ENCODE data around the gene TSSK2.
"Not testable (repeated sequence)": the region's sequence is repeated elsewhere in the genome, so short reads cannot be mapped to it uniquely, and the experiment has no call there.

Gene TSSK2

DNA sequence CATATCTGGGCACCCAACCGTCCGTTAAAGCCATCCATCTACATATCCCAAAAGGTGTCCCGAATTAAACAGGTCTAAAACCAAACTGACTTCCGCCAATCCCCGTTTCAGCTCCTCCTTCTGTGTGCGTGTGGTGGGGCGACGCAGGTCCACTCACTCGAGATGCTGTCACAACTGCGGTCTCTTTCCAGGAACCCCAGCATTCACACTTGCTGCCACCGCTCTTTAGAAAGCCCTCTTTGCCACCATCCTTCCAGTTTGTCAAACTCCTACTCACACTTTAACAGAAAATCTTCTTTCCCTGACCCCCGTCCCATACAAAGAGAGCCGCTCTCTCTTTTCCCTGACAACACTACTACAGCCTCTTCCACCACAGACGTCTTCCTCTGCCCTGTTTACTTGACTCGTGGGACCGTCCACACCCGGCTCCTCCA lies 12.9 kb downstream of the TSSK2 start:
- no peak for DNase-seq (ENCODE audit: low read depth in 1 of 2, low spot score in 1 of 2)
- in situ Hi-C loops (cut with HindIII; ENCODE audit: low pct_unique_long_range_greater_than_20kb, low sequenced_read_pairs), result no loop called here
- no peak for TF ChIP-seq JUND (IDR thresholded peaks at IDR 0.05; ENCODE audit: low read depth)

DNA sequence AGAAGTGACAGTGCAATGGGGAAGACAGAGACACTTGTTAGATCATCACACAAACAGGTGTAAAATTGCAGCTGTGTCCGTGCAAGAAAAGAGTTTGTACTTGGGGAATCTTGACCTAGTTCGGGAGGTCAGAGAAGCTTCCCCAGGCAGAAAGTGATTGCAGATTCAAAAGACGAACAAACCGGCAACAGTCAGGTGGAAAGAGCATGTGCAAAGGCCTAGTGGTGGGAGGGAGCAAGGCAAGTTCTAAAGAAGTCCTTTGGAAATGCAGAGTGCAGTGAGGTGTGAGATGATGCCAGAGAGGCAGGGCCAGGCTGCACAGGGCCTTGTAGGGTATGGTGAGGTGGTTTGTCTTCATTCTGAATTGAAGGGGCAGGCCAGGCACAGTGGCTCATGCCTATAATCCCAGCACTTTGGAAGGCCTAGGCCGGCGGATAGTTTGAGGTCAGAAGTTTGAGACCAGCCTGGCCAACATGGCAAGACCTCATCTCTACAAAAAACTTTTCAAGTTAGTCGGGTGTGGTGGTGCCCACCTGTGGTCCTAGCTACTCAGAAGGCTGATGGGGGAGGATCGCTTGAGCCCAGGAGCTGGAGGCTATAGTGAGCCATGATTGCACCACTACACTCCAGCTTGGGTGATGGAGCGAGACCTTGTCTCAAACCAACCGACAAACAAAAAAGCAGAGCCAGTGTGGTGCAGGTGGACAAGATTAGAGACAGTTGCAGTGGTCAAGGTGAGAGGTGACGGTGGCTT lies 15.3 kb downstream of the TSSK2 start:
- no peak for TF ChIP-seq JUND (IDR thresholded peaks at IDR 0.05; ENCODE audit: low read depth)
- no peak for DNase-seq (ENCODE audit: low read depth in 1 of 2, low spot score in 1 of 2)

DNA sequence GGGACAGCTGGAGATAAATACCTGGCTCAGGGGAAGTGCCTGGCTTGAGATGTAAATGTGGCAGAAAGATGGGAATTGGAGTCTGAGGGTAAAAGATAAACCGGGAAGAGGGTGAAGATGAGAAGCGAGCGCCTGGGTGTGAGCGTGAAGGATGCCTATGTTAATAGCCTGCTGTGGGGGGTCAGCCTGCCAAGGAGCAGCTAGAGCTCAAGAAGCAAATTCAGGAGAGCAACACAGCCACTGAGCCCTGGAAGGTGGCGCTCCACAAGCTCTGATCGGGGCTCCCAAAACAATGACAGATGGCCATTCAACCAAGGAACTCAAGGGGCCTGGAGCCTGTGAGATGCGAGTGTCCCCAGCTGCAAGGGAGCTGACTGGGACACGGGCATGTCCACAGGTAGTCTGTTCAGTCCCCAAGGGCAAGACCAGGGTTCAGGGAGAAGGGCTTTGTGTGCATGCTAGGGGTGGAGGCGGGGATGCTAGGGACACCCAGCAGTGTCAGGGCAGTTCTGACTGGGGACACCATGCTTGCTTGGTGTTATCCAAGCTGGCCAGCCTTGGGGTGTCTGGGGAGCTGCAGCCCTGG lies 16.2 kb downstream of the TSSK2 start:
- in situ Hi-C loops (cut with HindIII; ENCODE audit: low pct_unique_long_range_greater_than_20kb, low sequenced_read_pairs), result no loop called here
- no peak for TF ChIP-seq JUND (IDR thresholded peaks at IDR 0.05; ENCODE audit: low read depth)
- no peak for DNase-seq (ENCODE audit: low read depth in 1 of 2, low spot score in 1 of 2)

More for the DNA sequence above, 15.3 kb downstream of the TSSK2 start:
- in situ Hi-C loops (cut with HindIII; ENCODE audit: low pct_unique_long_range_greater_than_20kb, low sequenced_read_pairs), result no loop called here

GRCh38 chr22:19148417-19149046 lies 17.4 kb downstream of the TSSK2 start:
- TF ChIP-seq JUND (IDR thresholded peaks at IDR 0.05; ENCODE audit: low read depth), result no peak
- in situ Hi-C loops (cut with HindIII; ENCODE audit: low pct_unique_long_range_greater_than_20kb, low sequenced_read_pairs), result no loop called here
- no peak for DNase-seq (ENCODE audit: low read depth in 1 of 2, low spot score in 1 of 2)

DNA sequence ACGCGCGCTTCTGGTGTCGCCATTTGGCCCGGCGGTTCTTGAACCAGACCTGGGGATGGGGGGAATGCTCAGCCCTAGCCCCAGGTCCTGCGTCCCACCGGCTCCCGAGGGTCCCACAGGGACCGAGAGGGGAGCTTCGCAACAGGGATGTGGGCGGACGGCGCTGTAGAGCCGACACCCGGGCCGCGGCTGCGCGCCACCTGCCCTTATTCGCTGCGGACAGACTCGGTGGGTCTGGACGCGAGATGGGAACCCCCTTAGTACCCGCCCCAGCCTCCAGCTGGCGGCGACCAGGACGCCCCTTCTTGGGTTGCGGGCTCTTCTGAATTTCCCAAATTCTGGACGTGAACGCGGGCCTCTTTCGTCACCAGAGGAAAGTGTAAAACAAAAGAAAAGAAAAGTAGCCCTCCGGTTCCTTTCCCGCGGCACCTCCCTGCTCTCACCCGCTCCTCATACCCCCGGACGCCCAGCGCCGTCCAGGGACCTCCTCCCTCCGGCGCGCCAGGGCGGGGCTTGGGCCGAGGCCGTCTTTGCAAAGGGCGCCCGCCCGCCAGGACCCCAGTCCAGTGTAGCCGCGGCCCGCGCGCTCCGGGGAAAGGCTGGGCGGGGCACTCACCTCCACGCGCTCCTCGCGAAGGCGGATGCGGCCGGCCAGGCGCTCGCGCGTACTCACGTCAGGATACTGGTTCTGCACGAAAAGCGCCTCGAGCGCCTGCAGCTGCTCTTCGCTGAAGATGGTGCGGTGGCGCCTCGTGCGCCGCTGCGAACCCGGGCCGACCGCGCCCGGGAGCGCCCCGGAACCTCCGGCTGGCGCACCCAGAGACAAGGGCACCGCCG lies 18.2 kb downstream of the TSSK2 start:
- DNase-seq (ENCODE audit: low read depth in 1 of 2, low spot score in 1 of 2), result no peak
- in situ Hi-C loops (cut with HindIII; ENCODE audit: low pct_unique_long_range_greater_than_20kb, low sequenced_read_pairs), result no loop called here
- TF ChIP-seq JUND (IDR thresholded peaks at IDR 0.05; ENCODE audit: low read depth), result no peak

- in situ Hi-C loops (cut with HindIII; ENCODE audit: low pct_unique_long_range_greater_than_20kb, low sequenced_read_pairs), result no loop called here
- no peak for DNase-seq (ENCODE audit: low read depth in 1 of 2, low spot score in 1 of 2)
- no peak for TF ChIP-seq JUND (IDR thresholded peaks at IDR 0.05; ENCODE audit: low read depth)
Measured at GRCh38 chr22:19149991-19150390, 18.9 kb downstream of the TSSK2 start, which contains the start of gene GSC2. Gene GSC2, minus strand, starts transcription at chr22:19150292. Its CDS starts 9 bp downstream, at chr22:19150283.

DNA sequence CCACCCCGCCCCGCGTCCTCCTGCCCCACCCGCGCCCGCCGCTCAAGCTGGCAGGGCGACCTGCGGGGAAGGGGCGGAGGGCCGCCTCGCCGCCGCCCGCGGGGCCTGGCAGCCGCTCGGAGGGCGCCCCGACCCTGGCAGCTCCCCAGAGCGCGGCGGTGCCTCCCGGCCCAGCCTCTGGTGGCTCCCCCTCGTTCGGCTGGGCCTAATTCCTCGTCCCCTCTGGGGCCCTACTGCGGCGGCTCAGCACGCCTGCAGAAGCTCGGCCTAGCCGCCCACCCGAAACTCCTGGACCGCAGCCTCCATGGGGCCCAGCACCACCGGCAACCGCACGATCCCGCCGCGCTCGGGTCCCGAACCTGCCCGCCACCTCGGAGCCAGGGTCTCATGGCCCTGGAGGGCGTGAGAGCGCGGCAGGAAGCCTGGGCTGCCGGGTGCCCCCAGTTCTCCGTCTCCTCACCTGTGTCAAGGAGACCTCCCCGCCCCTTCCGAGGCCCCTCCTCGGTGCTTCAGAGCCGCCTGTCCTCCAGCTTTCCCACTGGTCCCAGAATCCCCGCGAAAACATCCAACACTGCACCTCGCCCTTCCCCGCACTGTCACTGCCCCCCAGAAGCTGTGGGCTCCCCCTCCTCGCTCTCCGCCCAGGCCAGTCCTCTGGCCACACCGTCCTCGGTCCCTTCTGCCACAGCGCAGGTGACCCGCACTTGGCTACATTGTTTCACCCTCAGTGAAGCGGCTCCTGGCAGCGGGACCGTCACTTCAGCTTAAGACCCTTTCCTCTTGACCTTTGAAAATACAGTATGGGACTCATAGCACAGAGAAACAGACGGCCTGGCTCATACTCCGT lies 19.6 kb downstream of the TSSK2 start:
- no peak for TF ChIP-seq JUND (IDR thresholded peaks at IDR 0.05; ENCODE audit: low read depth)
- no peak for DNase-seq (ENCODE audit: low read depth in 1 of 2, low spot score in 1 of 2)
- in situ Hi-C loops (cut with HindIII; ENCODE audit: low pct_unique_long_range_greater_than_20kb, low sequenced_read_pairs), result no loop called here

DNA sequence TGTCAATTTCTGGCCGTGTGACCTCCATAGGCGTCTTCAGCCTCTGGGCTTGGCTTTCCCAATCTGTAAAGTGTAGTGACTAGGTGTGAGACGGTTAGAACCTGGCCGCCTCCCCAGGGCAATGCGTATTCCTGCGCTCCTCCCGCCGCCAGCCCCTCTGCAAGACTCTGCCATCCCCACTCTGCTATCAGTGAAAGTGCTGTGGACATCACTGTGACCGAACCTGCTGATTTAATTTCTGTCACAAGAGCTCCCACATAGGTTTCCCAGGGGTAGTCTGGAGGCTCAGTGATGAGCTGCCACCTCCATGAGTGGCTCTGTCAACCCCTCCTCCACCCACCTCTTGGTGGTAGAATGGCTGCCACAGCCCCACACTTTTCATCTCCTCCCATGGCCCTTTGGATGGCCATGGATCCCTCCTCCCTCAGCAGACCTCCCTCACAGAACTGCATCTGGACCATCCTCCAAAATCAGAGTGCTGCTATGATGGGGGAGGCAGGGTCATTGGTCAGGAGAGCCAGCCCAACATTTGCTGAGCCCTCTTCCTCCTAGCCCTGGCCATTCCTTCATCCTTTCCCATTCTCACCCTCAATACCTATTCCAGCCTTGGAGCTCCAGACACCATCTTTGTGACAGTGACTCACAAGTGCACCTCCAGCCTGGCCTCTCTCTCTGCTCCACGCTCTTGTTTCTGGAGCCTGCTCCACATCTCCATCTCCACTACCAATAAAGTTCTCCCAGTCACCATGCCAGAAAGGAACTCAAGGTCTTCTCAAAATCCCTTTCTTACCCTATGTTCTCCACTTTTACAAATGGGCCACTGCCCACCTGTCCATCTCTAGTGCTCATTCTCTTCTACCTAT lies 20.5 kb downstream of the TSSK2 start:
- in situ Hi-C loops (cut with HindIII; ENCODE audit: low pct_unique_long_range_greater_than_20kb, low sequenced_read_pairs), result no loop called here
- DNase-seq (ENCODE audit: low read depth in 1 of 2, low spot score in 1 of 2), result no peak
- TF ChIP-seq JUND (IDR thresholded peaks at IDR 0.05; ENCODE audit: low read depth), result no peak

GRCh38 chr22:19152942-19153883 lies 22.1 kb downstream of the TSSK2 start:
- TF ChIP-seq JUND (IDR thresholded peaks at IDR 0.05; ENCODE audit: low read depth), result no peak
- peak in 1 of 2 experiments; percentile 42 for DNase-seq (ENCODE audit: low read depth in 1 of 2, low spot score in 1 of 2)
- in situ Hi-C loops (cut with HindIII; ENCODE audit: low pct_unique_long_range_greater_than_20kb, low sequenced_read_pairs), result no loop called here

DNA sequence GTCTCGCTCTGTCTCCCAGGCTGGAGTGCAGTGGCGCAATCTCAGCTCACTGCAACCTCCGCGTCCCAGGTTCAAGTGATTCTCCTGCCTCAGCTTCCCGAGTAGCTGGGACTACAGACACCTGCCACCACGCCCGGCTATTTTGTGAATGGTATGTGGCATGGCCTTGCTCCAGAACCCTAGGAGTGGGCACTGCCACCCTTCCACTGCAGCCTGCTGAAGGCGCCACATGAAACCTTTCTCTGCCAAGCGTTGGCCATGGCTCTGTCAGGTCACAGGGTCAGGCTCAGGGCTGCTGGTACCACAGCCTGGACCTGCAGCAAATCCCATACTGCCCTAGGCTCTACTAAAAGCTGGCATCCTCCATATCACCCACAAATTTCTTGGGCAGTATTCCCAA lies 25.0 kb downstream of the TSSK2 start:
- in situ Hi-C loops (cut with HindIII; ENCODE audit: low pct_unique_long_range_greater_than_20kb, low sequenced_read_pairs); DNase-seq (ENCODE audit: low read depth in 1 of 2, low spot score in 1 of 2): not testable (repeated sequence)

- in situ Hi-C loops (cut with HindIII; ENCODE audit: low pct_unique_long_range_greater_than_20kb, low sequenced_read_pairs); DNase-seq (ENCODE audit: low read depth in 1 of 2, low spot score in 1 of 2): not testable (repeated sequence)
Measured at GRCh38 chr22:19158649-19159048, 27.5 kb downstream of the TSSK2 start.
